ENCODE data around the gene SUMO4. TPM values are rescaled to one million over a fixed set of nuclear protein-coding genes. Genes with fewer than 3 reads are reported as not detected.

SUMO4 gene
- total and polyA plus RNA-seq, 9 of the 15 experiments (the other 6 are each of a cell fraction or from before 2014, with no cell fraction given), result 0.20 to 1.9 (median 0.50) TPM; not detected in 2

GRCh38 chr6:149371154-149371553, 28.9 kb upstream of the SUMO4 start:
- H2AFZ ChIP-seq (ENCODE audit: low read depth, low read length), result no peak overlapping the region
- in situ Hi-C loops (cut with MboI) (no loop called here), intact Hi-C loops (cut with micrococcal nuclease) (no loop called here)
- H3K9ac ChIP-seq (ENCODE audit: insufficient read depth in 1 of 2, low read depth in 2 of 2, low read length in 2 of 2), result no peak overlapping the region
- peaks cover 14% of the 10 kb centered on the region; the same call in 1 of the 3 replicates for H3K36me3 ChIP-seq (ENCODE audit: control insufficient read depth, insufficient read depth, low read length)
- peaks cover under 1% of the 10 kb centered on the region for H3K9me1 ChIP-seq (ENCODE audit: control insufficient read depth, insufficient read depth, low read length)
- FAIRE-seq (no peak), ATAC-seq (no peak), DNase-seq (ENCODE audit: extremely low read depth in 1 of 4, low spot score in 3 of 4) (no peak)
- H3K4me2 ChIP-seq (ENCODE audit: insufficient read depth, low read length), result no peak overlapping the region
- ChIA-PET CTCF (ENCODE audit: low intra/inter-chr PET ratio) (no interaction called here), POLR2A (interaction anchor here (0.9 to 2.6 kb wide), 2 partner anchors 12 to 21 kb away, joined by 3 to 6 read pairs; no protein-coding TSS in a partner anchor)
- BruUV-seq (replicated peaks), result no TSS peak
- peaks cover 0 to 4% of the 10 kb centered on the region in 2 experiments; a peak in 1 of 5 replicates for H3K4me1 ChIP-seq (replicated peaks in 1 of 2; ENCODE audit: control insufficient read depth in 2 of 2, insufficient read depth in 2 of 2, low read length in 2 of 2)
- TF ChIP-seq ZBTB17 (CRISPR knock-in tag; IDR thresholded peaks at IDR 0.05), result no peak
- no peaks in the 10 kb centered on the region for H3K27me3 ChIP-seq (ENCODE audit: control insufficient read depth in 2 of 2, insufficient read depth in 2 of 2, low read length in 2 of 2)
- no peak overlapping the region for H3K27ac ChIP-seq (ENCODE audit: extremely low read depth, low read depth, low read length)
- no peak overlapping the region for H3K4me3 ChIP-seq
- H3K9me3 ChIP-seq (replicated peaks; ENCODE audit: control insufficient read depth, insufficient read depth, low read depth, low read length), result no peaks in the 10 kb centered on the region
- H3K79me2 ChIP-seq (ENCODE audit: control insufficient read depth, insufficient read depth, low read length), result peaks cover 21% of the 10 kb centered on the region
- H4K20me1 ChIP-seq (replicated peaks; ENCODE audit: control insufficient read depth, insufficient read depth, low read length), result peaks cover 5% of the 10 kb centered on the region; the same call in 1 of the 2 replicates

- Histone ChIP-seq H3K4me2 (ENCODE audit: insufficient read depth, low read length) (no peak overlapping the region), H3K9me3 (replicated peaks; ENCODE audit: control insufficient read depth, insufficient read depth, low read depth, low read length) (no peaks in the 10 kb centered on the region), H3K27ac (ENCODE audit: extremely low read depth, low read depth, low read length) (no peak overlapping the region), H3K9me1 (ENCODE audit: control insufficient read depth, insufficient read depth, low read length) (no peaks in the 10 kb centered on the region), H4K20me1 (replicated peaks; ENCODE audit: control insufficient read depth, insufficient read depth, low read length) (no peaks in the 10 kb centered on the region), H3K4me3 (no peak overlapping the region), H3K79me2 (ENCODE audit: control insufficient read depth, insufficient read depth, low read length) (peaks cover 14% of the 10 kb centered on the region; the same call in 2 of the 3 replicates), H2AFZ (ENCODE audit: low read depth, low read length) (no peak overlapping the region), H3K36me3 (ENCODE audit: control insufficient read depth, insufficient read depth, low read length) (peaks cover 14% of the 10 kb centered on the region; the same call in 1 of the 3 replicates), H3K9ac (ENCODE audit: insufficient read depth in 1 of 2, low read depth in 2 of 2, low read length in 2 of 2) (no peak overlapping the region), H3K27me3 (ENCODE audit: control insufficient read depth in 2 of 2, insufficient read depth in 2 of 2, low read length in 2 of 2) (no peaks in the 10 kb centered on the region), H3K4me1 (replicated peaks in 1 of 2; ENCODE audit: control insufficient read depth in 2 of 2, insufficient read depth in 2 of 2, low read length in 2 of 2) (no peaks in the 10 kb centered on the region; a peak in 1 of 5 replicates)
- intact Hi-C loops (cut with micrococcal nuclease), result no loop called here
- 98% methylated on average over 2 of the region's 2 CpGs for WGBS (ENCODE audit: insufficient coverage, low coverage, missing lambda C conversion rate)
- in situ Hi-C loops (cut with MboI), result no loop called here
- CTCF ChIA-PET (ENCODE audit: low intra/inter-chr PET ratio), result interaction anchor here (1.0 kb wide), 1 partner anchor 14 kb away, joined by 6 read pairs; no protein-coding TSS in a partner anchor
- no peak for FAIRE-seq
- TF ChIP-seq ZNF146 (CRISPR knock-in tag; IDR thresholded peaks at IDR 0.05; ENCODE audit: unreplicated experiment), result no peak
- no peak for TF ChIP-seq DIDO1 (tag; IDR thresholded peaks at IDR 0.05; ENCODE audit: low read depth)
- TF ChIP-seq KAT2B (IDR thresholded peaks at IDR 0.05; ENCODE audit: low read depth, low read length), result no peak
- TF ChIP-seq SRSF3 (IDR thresholded peaks at IDR 0.05; ENCODE audit: insufficient read depth, low read length), result no peak
- TF ChIP-seq SRSF1 (IDR thresholded peaks at IDR 0.05; ENCODE audit: low read depth, low read length), result no peak
- no peak for TF ChIP-seq KAT7 (CRISPR knock-in tag; IDR thresholded peaks at IDR 0.05; ENCODE audit: borderline replicate concordance)
- no peak for TF ChIP-seq ZC3H11A (IDR thresholded peaks at IDR 0.05; ENCODE audit: low read depth, low read length)
- TF ChIP-seq ZBTB33 (CRISPR knock-in tag; IDR thresholded peaks at IDR 0.05), result no peak
- TF ChIP-seq GTF2B (IDR thresholded peaks at IDR 0.05; ENCODE audit: extremely low read depth, insufficient read length), result no peak
- TF ChIP-seq HOXB6 (CRISPR knock-in tag; IDR thresholded peaks at IDR 0.05; ENCODE audit: borderline replicate concordance), result no peak
- TF ChIP-seq POU5F1 (IDR thresholded peaks at IDR 0.05; ENCODE audit: borderline replicate concordance, low read depth, low read length, partially characterized antibody), result no peak
- POLR2A ChIA-PET, result interaction anchor here (0.9 to 1.0 kb wide), 2 partner anchors 10 to 20 kb away, joined by 3 read pairs; no protein-coding TSS in a partner anchor
- BruUV-seq (replicated peaks), result no TSS peak
- no peak for ATAC-seq
- DNase-seq (ENCODE audit: extremely low read depth in 1 of 4, low spot score in 3 of 4), result no peak
Measured at GRCh38 chr6:149372062-149372461, 28.0 kb upstream of the SUMO4 start.

Data from K562 (cell line).